VCaP (cell line): ENCODE results near the gene CHERP.

Experiments
- H3K27ac ChIP-seq: fragments of 450-650 bp; 2 replicates; pipeline ENCODE4 v1.5.1; 2017
- CTCF ChIP-seq: fragments of 450-650 bp; conservative IDR thresholded peaks from 2 replicates; pipeline ENCODE4 v1.5.1; 2017; ENCODE audit warnings: mild to moderate bottlenecking, moderate library complexity

CHERP gene

GRCh38 chr19:16527334-16527935, 14.8 kb downstream of the CHERP start:
- H3K27ac ChIP-seq, result peak overlapping the region; percentile 65
- TF ChIP-seq CTCF, result no peak

DNA sequence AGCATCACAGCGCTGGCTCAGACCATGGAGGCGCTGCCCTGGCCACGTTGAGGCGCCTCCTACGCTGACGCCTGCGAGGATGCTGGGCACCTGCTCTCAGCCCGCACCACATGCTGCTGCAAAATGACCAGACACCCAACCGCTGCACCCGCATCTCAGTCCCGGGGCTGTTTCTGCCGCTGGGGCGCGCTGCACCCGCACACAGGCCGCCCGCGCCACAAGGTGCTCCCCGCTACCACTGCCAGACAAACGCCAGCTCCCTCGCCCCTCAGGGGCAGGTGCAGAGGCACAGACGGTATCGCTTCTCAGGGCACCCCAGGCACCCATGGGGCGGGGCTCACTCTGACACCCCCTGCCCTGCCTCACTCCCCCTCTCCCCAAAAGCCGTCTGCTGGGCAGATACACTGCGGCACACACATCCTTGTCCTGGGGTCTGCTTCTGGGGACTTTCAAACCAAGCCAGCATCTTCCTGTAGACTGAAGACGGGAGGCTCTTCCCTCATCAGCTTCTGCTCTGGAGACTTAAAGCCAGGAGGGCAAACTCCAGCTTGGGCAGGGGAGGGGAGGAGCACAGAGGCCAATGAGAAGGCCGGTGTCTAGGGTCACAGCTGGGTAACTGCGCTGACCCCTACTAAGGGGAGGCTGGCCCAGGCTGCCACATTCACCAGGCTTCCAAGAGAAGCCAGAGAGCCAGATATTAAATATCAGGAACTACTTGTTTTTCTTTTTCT, 16.3 kb downstream of the CHERP start:
- TF ChIP-seq CTCF, result no peak
- H3K27ac ChIP-seq, result peak overlapping the region; percentile 65

- no peak for TF ChIP-seq CTCF
- no peak overlapping the region for H3K27ac ChIP-seq
Observed at GRCh38 chr19:16524991-16525734, 17.1 kb downstream of the CHERP start.

DNA sequence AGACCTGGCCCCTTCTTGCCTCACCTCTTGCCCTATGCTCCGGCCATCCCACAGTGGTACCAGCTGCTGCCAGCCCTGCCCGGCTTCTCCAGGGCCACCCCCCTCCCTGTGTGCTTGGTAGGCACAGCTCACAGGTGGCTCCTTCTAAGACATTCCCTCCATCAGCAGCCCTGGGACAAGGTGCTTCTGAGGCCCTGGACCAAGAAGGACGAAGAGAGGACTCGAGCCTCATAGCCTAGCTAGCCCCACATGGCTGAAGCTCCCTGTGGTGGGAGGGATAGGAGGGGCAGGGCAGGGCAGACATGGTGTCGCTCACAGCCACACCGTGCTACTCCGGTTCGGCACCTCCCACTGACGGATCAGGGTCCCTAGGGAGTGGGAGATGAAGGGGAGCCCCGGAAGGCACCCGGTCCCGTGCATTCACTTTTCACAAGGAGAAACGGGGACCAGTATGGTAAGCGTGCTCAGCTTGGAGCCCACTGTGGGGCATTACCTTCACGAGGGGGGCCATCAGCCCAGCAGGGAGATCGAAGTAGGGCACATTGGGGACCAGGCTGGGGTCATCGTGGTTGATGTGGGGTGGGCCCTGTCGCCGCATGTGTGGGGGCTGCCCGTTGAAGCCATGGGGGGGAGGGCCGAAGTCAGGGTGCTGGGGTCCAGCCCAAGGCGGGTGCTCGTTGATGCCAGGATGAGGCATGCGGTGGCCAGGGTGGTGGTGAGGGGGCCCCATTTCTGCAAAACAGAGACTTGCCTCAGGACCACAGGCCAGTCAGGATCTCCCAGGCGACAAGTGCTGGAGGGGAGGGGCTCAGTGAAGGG, 19.5 kb downstream of the CHERP start:
- no peak overlapping the region for H3K27ac ChIP-seq
- no peak for TF ChIP-seq CTCF

DNA sequence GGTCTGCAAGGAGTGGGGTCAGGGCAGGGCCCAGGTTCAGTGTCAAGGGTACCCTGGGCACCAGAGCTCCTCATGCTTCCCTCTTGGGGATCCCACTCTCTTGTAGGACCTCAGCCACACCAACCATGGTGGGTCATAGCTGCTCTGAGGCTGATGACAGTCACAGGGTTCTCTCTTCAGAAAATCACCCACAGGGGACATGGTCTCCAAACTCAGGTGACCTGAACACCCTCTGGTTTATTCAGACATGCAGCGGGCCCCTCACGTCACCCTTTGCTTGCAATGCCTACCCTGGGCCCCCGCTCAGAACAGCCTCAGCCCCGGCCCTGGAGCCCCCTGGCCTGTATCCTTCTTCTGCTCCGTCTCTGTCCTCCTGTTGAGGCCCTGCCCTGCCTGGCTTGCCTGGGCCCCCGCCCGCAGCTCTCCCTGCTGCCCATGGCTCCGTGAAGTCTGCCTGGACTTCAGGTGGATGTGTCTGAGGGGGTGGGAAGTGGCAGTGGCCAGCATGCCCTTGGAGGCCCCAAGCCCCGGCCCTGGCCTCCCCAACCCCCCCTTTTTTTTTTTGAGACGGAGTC, 20.4 kb downstream of the CHERP start:
- H3K27ac ChIP-seq, result no peak overlapping the region
- no peak for TF ChIP-seq CTCF

- no peak for TF ChIP-seq CTCF
- no peak overlapping the region for H3K27ac ChIP-seq
Observed at GRCh38 chr19:16520986-16521624, 21.1 kb downstream of the CHERP start.
